Smooth muscle cell (in vitro differentiated cells): Measurements from ENCODE around the gene ENTHD1. TPM values are rescaled to one million over a fixed set of nuclear protein-coding genes. Genes with fewer than 3 reads are reported as not detected.

Experiments
- DNase-seq: peaks from one replicate; lab custom pipeline; 2025; ENCODE audit not compliant: unreplicated experiment; lab: John Stamatoyannopoulos, UW
- H2AFZ ChIP-seq: fragments of 200-600 bp; sonication (generic); 2 replicates; pipeline ENCODE4 v1.6.0; 2016; ENCODE audit warnings: antibody characterized with exemption, low read depth, mild to moderate bottlenecking
- H3F3A ChIP-seq: fragments of 200-600 bp; sonication (generic); 2 replicates; pipeline ENCODE4 v1.6.0; 2017; ENCODE audit warnings: antibody characterized with exemption, low read depth
- H3K27ac ChIP-seq: fragments of 200-600 bp; sonication (generic); 2 replicates; pipeline ENCODE4 v1.5.1; 2016; ENCODE audit warnings: low read depth, mild to moderate bottlenecking
- H3K27me3 ChIP-seq: fragments of 200-600 bp; sonication (generic); 2 replicates; pipeline ENCODE4 v1.6.1; 2016; ENCODE audit warnings: low read depth, mild to moderate bottlenecking
- H3K36me3 ChIP-seq: fragments of 200-600 bp; sonication (generic); 2 replicates; pipeline ENCODE4 v1.5.1; 2016; ENCODE audit warnings: low read depth
- H3K4me1 ChIP-seq: fragments of 200-600 bp; sonication (generic); 2 replicates; pipeline ENCODE4 v1.5.1; 2016; ENCODE audit warnings: low read depth
- H3K4me2 ChIP-seq: fragments of 200-600 bp; sonication (generic); 2 replicates; pipeline ENCODE4 v1.6.0; 2016; ENCODE audit warnings: mild to moderate bottlenecking
- H3K4me3 ChIP-seq: fragments of 200-600 bp; sonication (generic); 2 replicates; pipeline ENCODE4 v1.5.1; 2016; ENCODE audit warnings: mild to moderate bottlenecking
- H3K79me2 ChIP-seq: fragments of 200-600 bp; sonication (generic); 2 replicates; pipeline ENCODE4 v1.6.0; 2016; ENCODE audit warnings: low read depth, mild to moderate bottlenecking
- H3K9ac ChIP-seq: fragments of 200-600 bp; sonication (generic); 2 replicates; pipeline ENCODE4 v1.6.0; 2016; ENCODE audit warnings: low read depth
- H3K9me3 ChIP-seq: fragments of 200-600 bp; sonication (generic); replicated peaks from 2 replicates; pipeline ENCODE4 v1.5.1; 2016; ENCODE audit warnings: low read depth
- H4K20me1 ChIP-seq: fragments of 200-600 bp; sonication (generic); 2 replicates; pipeline ENCODE4 v1.6.0; 2016; ENCODE audit warnings: low read depth
- CTCF ChIP-seq: fragments of 200-600 bp; sonication (generic); IDR thresholded peaks from 2 replicates; pipeline ENCODE4 v1.5.1; 2017; ENCODE audit warnings: borderline replicate concordance, mild to moderate bottlenecking, antibody characterized with exemption; ENCODE audit not compliant: insufficient read depth, poor library complexity, severe bottlenecking
- WGBS: methylation state at CpG from one replicate; pipeline ENCODE4 v1.1.7; 2016; ENCODE audit warnings: low lambda C conversion rate; 5-methylcytosine and 5-hydroxymethylcytosine counted together
- polyA plus RNA-seq: library from polyadenylated mRNA; unstranded; fragments of >200 nt; fragmentation: Nextera tagmentation; extraction: Ambion mirVana; gene quantifications from 2 replicates; pipeline ENCODE4 v1.2.1, GENCODE V29; 2016
- total RNA-seq: library from RNA; depleted of rRNA; stranded (reverse); fragments of >200 nt; gene quantifications from 2 replicates; pipeline ENCODE4 v1.2.3, GENCODE V29; 2014

Gene ENTHD1
- total and polyA plus RNA-seq, 2 experiments from 2014 or later, result not detected

DNA sequence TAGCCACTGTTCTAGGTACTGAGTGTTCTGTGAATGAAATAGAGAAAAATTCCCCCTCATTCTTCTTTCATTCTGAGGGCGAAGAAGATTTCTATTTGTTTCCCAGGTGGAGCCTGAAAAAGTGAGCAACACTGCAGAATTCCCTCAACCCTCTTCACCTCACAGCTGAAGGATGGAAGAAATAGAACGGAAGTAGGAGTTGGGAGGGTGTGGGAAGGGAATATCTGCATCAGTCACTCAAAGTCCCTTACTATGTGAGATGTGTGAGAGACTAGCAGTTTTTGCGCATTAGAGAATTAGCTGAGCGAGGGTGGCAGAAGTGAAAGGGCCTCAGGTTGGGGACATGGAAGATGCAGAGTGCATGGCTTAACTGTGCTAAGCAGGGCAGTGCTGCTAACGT is 88.4 kb downstream of the ENTHD1 start:
- WGBS, result 93% methylated on average over 5 of the region's 5 CpGs
- Histone ChIP-seq H3K36me3 (no peaks in the 10 kb centered on the region), H3K27me3 (peaks cover 31% of the 10 kb centered on the region), H3K9ac (no peak overlapping the region), H3K4me1 (peaks cover 8% of the 10 kb centered on the region), H3K4me3 (no peak overlapping the region), H3F3A (no peaks in the 10 kb centered on the region), H3K79me2 (no peaks in the 10 kb centered on the region), H3K4me2 (no peak overlapping the region), H3K9me3 (no peaks in the 10 kb centered on the region), H4K20me1 (no peaks in the 10 kb centered on the region), H2AFZ (no peak overlapping the region), H3K27ac (no peak overlapping the region)
- no peak for TF ChIP-seq CTCF
- no peak for DNase-seq

DNA sequence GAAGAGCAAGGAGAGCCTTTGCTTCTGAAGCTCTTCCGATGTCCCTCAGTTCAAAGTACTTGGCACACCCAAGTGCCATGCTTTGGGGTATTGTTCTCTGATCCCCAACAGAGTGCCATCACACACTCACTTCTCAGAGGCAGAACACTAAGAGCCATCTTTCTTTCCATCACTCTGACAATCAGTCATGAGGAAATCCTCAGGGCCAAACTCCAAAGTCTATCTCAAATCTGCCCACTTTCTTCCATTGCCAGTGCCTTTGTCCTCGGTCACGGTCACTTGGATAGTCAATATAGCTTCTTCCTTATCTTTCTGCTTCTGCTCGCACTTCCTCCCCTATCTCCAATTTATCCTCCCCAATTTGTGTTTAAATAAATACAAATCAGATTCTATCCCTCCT is 90.9 kb downstream of the ENTHD1 start:
- H3K9me3 ChIP-seq, result no peaks in the 10 kb centered on the region
- H3K36me3 ChIP-seq, result no peaks in the 10 kb centered on the region
- no peaks in the 10 kb centered on the region for H3F3A ChIP-seq
- H3K27me3 ChIP-seq, result peaks cover 31% of the 10 kb centered on the region
- no peak overlapping the region for H3K4me2 ChIP-seq
- no peak for DNase-seq
- no peak overlapping the region for H2AFZ ChIP-seq
- H3K4me3 ChIP-seq, result no peak overlapping the region
- no peak overlapping the region for H3K27ac ChIP-seq
- H3K9ac ChIP-seq, result no peak overlapping the region
- H3K4me1 ChIP-seq, result peaks cover 8% of the 10 kb centered on the region
- H4K20me1 ChIP-seq, result no peaks in the 10 kb centered on the region
- no peaks in the 10 kb centered on the region for H3K79me2 ChIP-seq
- WGBS, result 92% methylated on average over 4 of the region's 4 CpGs
- no peak for TF ChIP-seq CTCF

- 41% methylated on average over 2 of the region's 2 CpGs for WGBS
- no peak overlapping the region for H3K4me3 ChIP-seq
- H2AFZ ChIP-seq, result no peak overlapping the region
- H3K9ac ChIP-seq, result no peak overlapping the region
- H3K36me3 ChIP-seq, result no peaks in the 10 kb centered on the region
- no peak overlapping the region for H3K4me2 ChIP-seq
- H4K20me1 ChIP-seq, result no peaks in the 10 kb centered on the region
- H3K27me3 ChIP-seq, result peaks cover 25% of the 10 kb centered on the region
- no peak for TF ChIP-seq CTCF
- no peaks in the 10 kb centered on the region for H3F3A ChIP-seq
- no peak overlapping the region for H3K27ac ChIP-seq
- no peaks in the 10 kb centered on the region for H3K79me2 ChIP-seq
- DNase-seq, result no peak
- H3K9me3 ChIP-seq, result peaks cover 6% of the 10 kb centered on the region
- no peaks in the 10 kb centered on the region for H3K4me1 ChIP-seq
These were observed 92.6 kb downstream of the ENTHD1 start for GRCh38 chr22:39800790-39801520.

DNA sequence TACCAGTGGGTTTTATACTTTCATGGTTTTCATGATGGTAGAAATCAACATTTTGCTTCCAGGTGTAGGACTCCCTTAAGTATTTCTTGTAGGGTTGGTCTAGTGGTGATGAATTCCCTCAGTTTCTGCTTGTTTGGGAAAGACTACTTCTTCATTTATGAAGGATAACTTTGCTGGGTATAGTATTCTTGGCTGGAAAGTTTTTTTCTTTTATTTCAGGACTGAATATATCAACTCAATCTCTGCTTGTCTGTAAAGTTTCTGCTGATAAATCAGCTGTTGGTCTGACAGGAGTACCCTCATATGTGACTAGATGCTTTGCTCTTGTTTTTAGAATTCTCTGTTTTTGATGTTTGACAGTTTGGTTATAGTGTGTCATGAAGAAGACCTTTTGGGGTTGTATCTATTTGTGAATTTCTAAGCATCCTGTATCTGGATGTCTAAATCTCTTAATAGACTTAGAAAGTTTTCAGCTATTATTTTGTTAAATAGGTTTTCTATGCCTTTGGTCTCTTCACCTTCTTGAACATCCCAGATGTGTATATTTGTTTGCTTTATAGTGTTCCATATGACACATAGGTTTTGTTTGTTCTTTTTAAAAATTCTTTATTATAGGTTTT is 95.9 kb downstream of the ENTHD1 start:
- Histone ChIP-seq H2AFZ (no peak overlapping the region), H3K27me3 (peaks cover 9% of the 10 kb centered on the region), H3K9me3 (peaks cover 6% of the 10 kb centered on the region), H3K9ac (no peak overlapping the region), H4K20me1 (no peaks in the 10 kb centered on the region), H3K4me3 (no peak overlapping the region), H3K4me2 (no peak overlapping the region), H3K36me3 (no peaks in the 10 kb centered on the region), H3K79me2 (no peaks in the 10 kb centered on the region), H3F3A (no peaks in the 10 kb centered on the region), H3K27ac (no peak overlapping the region), H3K4me1 (no peaks in the 10 kb centered on the region)
- TF ChIP-seq CTCF, result no peak
- no peak for DNase-seq
